A673 (cell line): ENCODE measurements around the gene KCNMA1. TPM values are rescaled to one million over a fixed set of nuclear protein-coding genes. Genes with fewer than 3 reads are reported as not detected.

Experiments
- BruUV-seq: library from RNA; stranded (reverse); fragments of 400-500 nt; replicated peaks from 2 replicates; lab custom pipeline; 2021; lab: Mats Ljungman, UMichigan
- CTCF ChIA-PET: fragments of 300-600 bp; sonication (Branson Sonifier 250); formaldehyde crosslinking; loops from one replicate; lab custom pipeline; 2022; ENCODE audit warnings: antibody characterized with exemption; lab: Charles Lee
- POLR2A ChIA-PET: fragments of 300-600 bp; sonication (Branson Sonifier 250); formaldehyde crosslinking; loops from one replicate; lab custom pipeline; 2022; ENCODE audit warnings: antibody characterized with exemption; ENCODE audit not compliant: low non-redundant PET; lab: Charles Lee
- DNase-seq: peaks from one replicate; pipeline ENCODE4 v3.0.0-alpha.2; 2015; ENCODE audit warnings: low spot score
- H3K27ac ChIP-seq: fragments of 200-600 bp; sonication (generic); 2 replicates; pipeline ENCODE4 v1.5.1; 2016; ENCODE audit warnings: mixed run types, low read depth, mild to moderate bottlenecking, mixed read lengths, antibody characterized with exemption, low read length; ENCODE audit not compliant: poor library complexity, severe bottlenecking
- H3K27me3 ChIP-seq: fragments of 200-600 bp; sonication (generic); replicated peaks from 2 replicates; pipeline ENCODE4 v1.6.1; 2017; ENCODE audit warnings: mixed run types, low read depth, mild to moderate bottlenecking, mixed read lengths, antibody characterized with exemption, low read length; ENCODE audit not compliant: insufficient read depth, poor library complexity
- H3K36me3 ChIP-seq: fragments of 200-600 bp; sonication (generic); 2 replicates; pipeline ENCODE4 v1.6.1; 2016; ENCODE audit warnings: mixed run types, mild to moderate bottlenecking, mixed read lengths, antibody characterized with exemption, low read length; ENCODE audit not compliant: insufficient read depth, poor library complexity, severe bottlenecking
- H3K4me1 ChIP-seq: fragments of 200-600 bp; sonication (generic); 2 replicates; pipeline ENCODE4 v1.6.1; 2017; ENCODE audit warnings: mixed run types, mild to moderate bottlenecking, mixed read lengths, antibody characterized with exemption, low read length; ENCODE audit not compliant: insufficient read depth, poor library complexity, severe bottlenecking
- H3K4me3 ChIP-seq: fragments of 200-600 bp; sonication (generic); 2 replicates; pipeline ENCODE4 v1.5.1; 2016; ENCODE audit warnings: low read depth, mixed run types, mild to moderate bottlenecking, mixed read lengths, low read length; ENCODE audit not compliant: poor library complexity, severe bottlenecking
- H3K9me3 ChIP-seq: fragments of 200-600 bp; sonication (generic); 2 replicates; pipeline ENCODE4 v1.6.1; 2016; ENCODE audit warnings: mixed run types, low read depth, mild to moderate bottlenecking, mixed read lengths, antibody characterized with exemption, low read length; ENCODE audit not compliant: poor library complexity, severe bottlenecking
- CTCF ChIP-seq: fragments of 300-800, 200-600 bp; sonication (generic); conservative IDR thresholded peaks from 2 replicates; pipeline ENCODE4 v1.5.1; 2017; ENCODE audit warnings: low read depth, mild to moderate bottlenecking, antibody characterized with exemption, low read length, moderate library complexity, mixed read lengths
- EZH2 ChIP-seq: fragments of 200-600 bp; sonication (generic); IDR thresholded peaks from 2 replicates; pipeline ENCODE4 v1.6.1; 2017; ENCODE audit warnings: borderline replicate concordance, low read depth, mild to moderate bottlenecking, mixed read lengths, antibody characterized with exemption, low read length; ENCODE audit not compliant: poor library complexity, severe bottlenecking
- intact Hi-C: fragments of 100-400 bp; cut with micrococcal nuclease; formaldehyde crosslinking; loops from one replicate; pipeline ENCODE4 v1.10.0; 2022; ENCODE audit not compliant: unreplicated experiment
- total RNA-seq: library from RNA; stranded (reverse); gene quantifications from 2 replicates; pipeline ENCODE4 v1.2.3, GENCODE V29; 2021

The KCNMA1 gene
- total RNA-seq, 1 experiment from 2014 or later = 0.84 TPM

GRCh38 chr10:77321838-77322237 is 315.8 kb downstream of the KCNMA1 start:
- BruUV-seq = no TSS peak
- TF ChIP-seq CTCF (no peak), EZH2 (no peak)
- no peaks in the 10 kb centered on the region for H3K9me3 ChIP-seq
- peaks cover 38% of the 10 kb centered on the region for H3K27me3 ChIP-seq
- no peak overlapping the region for H3K4me3 ChIP-seq
- H3K36me3 ChIP-seq = no peaks in the 10 kb centered on the region
- CTCF ChIA-PET = no interaction called here
- POLR2A ChIA-PET = no interaction called here
- no peak for DNase-seq
- H3K27ac ChIP-seq = no peak overlapping the region
- intact Hi-C loops = no loop called here
- no peaks in the 10 kb centered on the region for H3K4me1 ChIP-seq

GRCh38 chr10:77320971-77321471 is 316.6 kb downstream of the KCNMA1 start:
- POLR2A ChIA-PET = no interaction called here
- CTCF ChIA-PET = no interaction called here
- Histone ChIP-seq H3K27ac (no peak overlapping the region), H3K27me3 (peaks cover 45% of the 10 kb centered on the region), H3K4me3 (no peak overlapping the region), H3K9me3 (no peaks in the 10 kb centered on the region), H3K36me3 (no peaks in the 10 kb centered on the region), H3K4me1 (no peaks in the 10 kb centered on the region)
- no peak for DNase-seq
- BruUV-seq = no TSS peak
- intact Hi-C loops = no loop called here
- TF ChIP-seq CTCF (no peak), EZH2 (no peak)

- peaks cover 49% of the 10 kb centered on the region for H3K27me3 ChIP-seq
- DNase-seq = no peak
- H3K9me3 ChIP-seq = no peaks in the 10 kb centered on the region
- no TSS peak for BruUV-seq
- no peak overlapping the region for H3K27ac ChIP-seq
- intact Hi-C loops = no loop called here
- H3K4me1 ChIP-seq = no peaks in the 10 kb centered on the region
- H3K36me3 ChIP-seq = no peaks in the 10 kb centered on the region
- no peak for TF ChIP-seq EZH2
- no peak for TF ChIP-seq CTCF
- CTCF ChIA-PET = no interaction called here
- POLR2A ChIA-PET = no interaction called here
- no peak overlapping the region for H3K4me3 ChIP-seq
These were observed 318.1 kb downstream of the KCNMA1 start for GRCh38 chr10:77319557-77319956.
